GM13976 (cell line): Measurements from ENCODE around the gene PLPP3.

Experiments used
- DNase-seq: peaks from one replicate; pipeline ENCODE4 v3.0.0; 2012; ENCODE audit warnings: low spot score
- in situ Hi-C: fragments of 300-500 bp; cut with MboI; formaldehyde crosslinking; loops from one replicate; pipeline ENCODE4 v1.12.0; 2022; ENCODE audit warnings: low sequenced_read_pairs, mixed read lengths, inconsistent platforms; ENCODE audit not compliant: unreplicated experiment
- TF ChIP-seq, protein P1 (sequence below): IDR thresholded peaks from 2 replicates; pipeline ENCODE4 v1.5.1; 2012; ENCODE audit warnings: borderline replicate concordance, mild to moderate bottlenecking; ENCODE audit not compliant: insufficient read depth; ENCODE audit errors: extremely low read depth, missing control alignments, control extremely low read depth

PLPP3 gene

GRCh38 chr1:56502700-56503245, 76.6 kb downstream of the PLPP3 start:
- in situ Hi-C loops: no loop called here
- TF ChIP-seq, protein P1, sequence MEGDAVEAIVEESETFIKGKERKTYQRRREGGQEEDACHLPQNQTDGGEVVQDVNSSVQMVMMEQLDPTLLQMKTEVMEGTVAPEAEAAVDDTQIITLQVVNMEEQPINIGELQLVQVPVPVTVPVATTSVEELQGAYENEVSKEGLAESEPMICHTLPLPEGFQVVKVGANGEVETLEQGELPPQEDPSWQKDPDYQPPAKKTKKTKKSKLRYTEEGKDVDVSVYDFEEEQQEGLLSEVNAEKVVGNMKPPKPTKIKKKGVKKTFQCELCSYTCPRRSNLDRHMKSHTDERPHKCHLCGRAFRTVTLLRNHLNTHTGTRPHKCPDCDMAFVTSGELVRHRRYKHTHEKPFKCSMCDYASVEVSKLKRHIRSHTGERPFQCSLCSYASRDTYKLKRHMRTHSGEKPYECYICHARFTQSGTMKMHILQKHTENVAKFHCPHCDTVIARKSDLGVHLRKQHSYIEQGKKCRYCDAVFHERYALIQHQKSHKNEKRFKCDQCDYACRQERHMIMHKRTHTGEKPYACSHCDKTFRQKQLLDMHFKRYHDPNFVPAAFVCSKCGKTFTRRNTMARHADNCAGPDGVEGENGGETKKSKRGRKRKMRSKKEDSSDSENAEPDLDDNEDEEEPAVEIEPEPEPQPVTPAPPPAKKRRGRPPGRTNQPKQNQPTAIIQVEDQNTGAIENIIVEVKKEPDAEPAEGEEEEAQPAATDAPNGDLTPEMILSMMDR: no peak
- no peak for DNase-seq

DNA sequence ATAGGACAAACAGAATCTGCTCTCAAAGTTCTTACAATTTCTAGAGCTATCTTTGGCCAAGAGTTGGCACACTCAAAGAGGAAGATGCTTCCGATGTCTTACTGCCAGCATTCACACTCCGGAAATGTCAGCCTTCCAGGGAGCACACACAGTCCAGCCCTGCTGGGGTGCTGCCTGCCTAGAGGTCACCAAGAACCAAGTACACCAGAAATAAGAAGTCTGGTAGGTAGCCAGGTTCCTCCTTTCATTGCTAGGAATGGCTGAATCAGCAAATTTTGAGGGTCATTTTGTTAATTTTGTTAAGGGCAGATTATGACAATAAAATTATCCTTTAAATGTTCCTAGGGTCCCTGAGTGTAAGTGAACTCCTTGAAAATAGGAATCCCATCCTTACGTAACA, 77.5 kb downstream of the PLPP3 start:
- in situ Hi-C loops: no loop called here
- no peak for DNase-seq
- TF ChIP-seq, protein P1: no peak

GRCh38 chr1:56501426-56501825, 77.9 kb downstream of the PLPP3 start:
- no peak for DNase-seq
- TF ChIP-seq, protein P1: no peak
- in situ Hi-C loops: no loop called here

GRCh38 chr1:56496821-56497772, 82.3 kb downstream of the PLPP3 start:
- TF ChIP-seq, protein P1: no peak
- in situ Hi-C loops: no loop called here
- DNase-seq: no peak

- in situ Hi-C loops: no loop called here
- TF ChIP-seq, protein P1: no peak
- DNase-seq: no peak
Measured at GRCh38 chr1:56496158-56496557, 83.2 kb downstream of the PLPP3 start.

DNA sequence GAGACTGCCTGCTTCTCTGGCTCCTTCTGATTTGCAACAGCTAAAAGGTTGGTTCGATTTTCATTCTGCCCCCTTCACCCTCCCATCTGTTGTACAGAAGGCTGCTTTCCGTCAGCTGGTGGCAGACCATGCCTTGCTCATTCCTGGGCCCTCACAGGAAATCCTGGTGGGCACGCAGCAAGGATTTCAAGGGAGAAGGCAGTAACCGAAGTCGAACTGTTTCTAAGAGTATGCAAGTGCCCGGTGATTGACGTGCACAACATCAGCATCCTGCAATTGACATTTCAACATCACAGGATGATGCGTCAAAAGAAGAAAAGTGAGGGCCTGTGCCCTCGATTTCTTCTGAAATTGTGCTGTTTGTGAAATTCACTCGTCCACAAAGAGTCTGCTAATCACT, 83.8 kb downstream of the PLPP3 start:
- TF ChIP-seq, protein P1: no peak
- DNase-seq: no peak
- in situ Hi-C loops: no loop called here
